Mesodermal cell (in vitro differentiated cells): ENCODE data around the gene B3GNT9.

Experiments
- H3K27ac ChIP-seq: 2 replicates; pipeline ENCODE4 v1.7.0; 2013; ENCODE audit warnings: mild to moderate bottlenecking, low read depth, low read length, moderate library complexity; ENCODE audit not compliant: severe bottlenecking
- H3K36me3 ChIP-seq: 2 replicates; pipeline ENCODE4 v1.7.1; 2013; ENCODE audit warnings: mild to moderate bottlenecking, low read length, moderate library complexity; ENCODE audit not compliant: control insufficient read depth, insufficient read depth
- H3K4me1 ChIP-seq: one replicate; pipeline ENCODE4 v1.7.1; 2013; ENCODE audit warnings: mild to moderate bottlenecking, low read length; ENCODE audit not compliant: insufficient read depth, control insufficient read depth, poor library complexity, severe bottlenecking
- H3K4me3 ChIP-seq: 2 replicates; pipeline ENCODE4 v1.7.0; 2013; ENCODE audit warnings: low read length, control low read depth, mild to moderate bottlenecking; ENCODE audit not compliant: insufficient read depth, poor library complexity, severe bottlenecking; ENCODE audit errors: extremely low read depth
- H3K9me3 ChIP-seq: 2 replicates; pipeline ENCODE4 v1.7.1; 2013; ENCODE audit warnings: mild to moderate bottlenecking, low read length, moderate library complexity; ENCODE audit not compliant: control insufficient read depth
- WGBS, 2 experiments: methylation state at CpG; one replicate each; pipeline ENCODE4 v1.1.5; 2013; ENCODE audit warnings: missing lambda C conversion rate in 2 of 2; ENCODE audit not compliant: insufficient coverage in 2 of 2; 5-methylcytosine and 5-hydroxymethylcytosine counted together

The B3GNT9 gene

DNA sequence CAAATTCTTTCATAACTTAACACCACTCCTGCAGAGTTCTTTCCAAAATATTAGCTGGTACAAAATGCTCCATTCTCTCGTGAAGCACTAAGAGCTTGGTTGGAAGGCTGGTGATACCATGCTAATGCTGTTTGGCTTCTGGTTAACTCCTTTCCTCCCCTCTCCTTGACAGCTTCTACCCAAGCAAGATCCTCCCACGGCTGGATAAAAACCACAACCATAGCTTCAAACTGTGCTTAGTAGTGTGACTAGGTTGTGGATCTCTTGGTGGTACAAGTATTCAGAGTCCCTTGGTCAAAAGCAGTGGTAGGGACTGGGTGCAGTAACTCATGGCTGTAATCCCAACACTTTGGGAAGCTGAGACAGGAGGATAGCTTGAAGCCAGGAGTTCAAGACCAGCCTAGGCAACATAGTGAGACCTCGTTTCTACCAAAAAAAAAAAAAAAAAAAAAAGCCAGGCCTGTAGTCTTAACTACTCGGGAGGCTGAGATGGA, 38.8 kb downstream of the B3GNT9 start:
- Histone ChIP-seq H3K4me1 (peaks cover 19% of the 10 kb centered on the region), H3K4me3 (no peak overlapping the region), H3K27ac (no peak overlapping the region), H3K9me3 (no peaks in the 10 kb centered on the region), H3K36me3 (peaks cover 26% of the 10 kb centered on the region)
- WGBS, 2 experiments: 83 to 100% methylated on average over 1 to 2 of the region's 4 CpGs

DNA sequence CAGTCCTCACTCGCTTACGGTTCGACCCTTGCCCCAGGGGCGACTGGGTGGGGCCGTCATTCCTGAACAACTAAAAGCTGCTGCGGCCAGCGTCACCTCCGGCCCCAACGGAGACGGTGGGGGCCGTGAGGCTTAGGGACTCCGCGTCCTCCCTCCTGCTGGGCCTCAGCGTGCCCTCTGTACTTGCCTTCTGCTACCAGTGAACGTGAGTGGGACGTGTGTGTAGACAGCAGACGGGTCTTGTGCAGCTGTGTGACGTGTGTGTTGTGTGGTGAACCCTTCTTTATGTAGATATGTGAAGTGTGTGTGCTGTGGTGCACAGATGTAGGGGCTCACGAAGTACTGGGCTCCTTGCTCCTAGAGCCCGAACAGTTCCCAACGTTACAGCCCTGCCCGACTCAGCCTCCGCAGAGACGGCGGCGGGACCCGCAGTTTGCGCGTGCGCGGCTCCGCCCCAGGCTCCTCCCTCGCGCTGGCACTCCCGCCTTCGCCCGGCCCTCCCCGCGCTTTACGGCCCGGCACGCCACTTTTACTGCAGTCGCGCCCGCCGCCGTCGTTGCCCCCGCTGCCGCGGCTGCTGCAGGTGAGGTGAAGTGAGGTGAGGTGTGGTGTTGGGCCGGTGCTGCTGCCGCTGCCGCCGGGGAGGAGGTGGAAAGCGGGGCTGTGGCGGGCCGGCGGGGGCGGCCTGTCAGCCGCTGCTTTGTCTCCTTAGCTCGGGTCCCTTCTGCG, 41.2 kb downstream of the B3GNT9 start, which contains the start of gene PHAF1:
Gene PHAF1, plus strand, starts transcription at position 535 of the 729 bp plus-strand sequence. CDS start 235 bp downstream, outside the sequence.
- Histone ChIP-seq H3K4me1 (peaks cover 10% of the 10 kb centered on the region), H3K36me3 (peaks cover 19% of the 10 kb centered on the region), H3K4me3 (peak within 1 kb of the TSS; percentile 76), H3K27ac (peak within 1 kb of the TSS; percentile 82), H3K9me3 (no peaks in the 10 kb centered on the region)
- WGBS, 2 experiments: 4 to 6% methylated on average over 29 to 34 of the region's 63 CpGs

DNA sequence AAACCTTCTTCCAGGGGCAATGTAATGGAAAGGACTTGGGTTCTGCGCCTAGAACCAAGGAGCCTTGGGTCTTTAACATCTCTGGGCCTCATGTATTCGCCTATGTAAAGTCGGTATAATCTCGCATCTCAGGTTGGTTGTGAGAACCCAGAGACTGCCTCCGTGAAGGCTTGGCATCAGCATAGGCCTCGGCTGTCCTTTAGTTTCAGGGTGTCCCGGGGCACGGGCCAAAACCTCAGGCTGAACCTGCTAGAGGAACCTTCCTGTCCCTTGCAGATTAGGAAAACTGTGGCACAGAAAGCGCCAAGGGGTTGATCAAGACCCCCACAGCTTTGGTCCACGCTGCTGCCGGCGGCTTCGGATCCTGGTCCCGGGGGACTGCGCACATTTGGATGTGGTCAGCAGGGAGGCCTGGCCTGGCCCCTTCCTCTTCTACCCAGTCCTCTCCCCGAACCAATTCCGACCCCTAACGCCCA, 41.8 kb downstream of the B3GNT9 start:
- H3K4me3 ChIP-seq: peak overlapping the region; percentile 76
- H3K4me1 ChIP-seq: peaks cover 9% of the 10 kb centered on the region
- no peaks in the 10 kb centered on the region for H3K9me3 ChIP-seq
- peak overlapping the region; percentile 82 for H3K27ac ChIP-seq
- H3K36me3 ChIP-seq: peaks cover 18% of the 10 kb centered on the region
- 86 to 88% methylated on average over 15 to 18 of the region's 18 CpGs for WGBS, 2 experiments

DNA sequence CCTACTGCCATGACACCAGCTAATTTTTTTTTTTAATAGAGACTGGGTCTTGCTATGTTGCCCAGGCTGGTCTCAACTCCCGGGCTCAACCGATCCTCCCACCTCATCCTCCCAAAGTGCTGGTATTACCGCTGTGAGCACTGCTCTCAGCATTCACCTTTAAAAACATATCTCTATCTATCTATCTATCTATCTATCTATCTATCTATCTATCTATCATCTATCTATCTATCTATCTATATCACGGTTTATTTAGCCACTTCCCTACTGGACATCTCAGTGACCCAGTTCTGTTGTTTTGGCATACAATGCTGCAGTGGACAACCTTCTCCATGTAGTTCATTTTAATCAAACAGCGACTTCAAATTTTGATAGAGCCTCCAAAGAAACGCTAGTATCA, 42.3 kb downstream of the B3GNT9 start:
- Histone ChIP-seq H3K27ac (no peak overlapping the region), H3K36me3 (peaks cover 17% of the 10 kb centered on the region), H3K9me3 (no peaks in the 10 kb centered on the region), H3K4me3 (no peak overlapping the region), H3K4me1 (peaks cover 7% of the 10 kb centered on the region)
- WGBS, 2 experiments: 96 to 97% methylated on average over 4 to 6 of the region's 6 CpGs

DNA sequence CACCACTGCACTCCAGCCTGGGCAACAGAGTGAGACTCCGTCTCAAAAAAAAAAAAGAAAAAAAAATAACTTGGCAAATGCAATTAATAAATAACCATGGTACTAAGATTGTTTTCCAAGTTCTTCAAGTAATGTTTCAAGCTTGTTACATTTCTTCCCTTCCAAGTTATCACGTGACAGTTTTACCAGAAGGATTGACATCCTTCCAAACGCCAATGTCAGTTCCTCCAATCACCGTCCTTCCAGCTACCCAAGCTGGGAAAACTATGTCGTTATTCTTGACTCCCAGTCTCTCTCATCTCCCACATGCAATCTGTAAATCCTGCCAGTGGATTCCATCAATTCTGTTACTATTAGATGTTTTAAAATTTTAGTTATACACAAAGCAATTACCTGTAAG, 44.9 kb downstream of the B3GNT9 start:
- WGBS, 2 experiments: 65 to 97% methylated on average over 2 to 3 of the region's 5 CpGs
- H3K27ac ChIP-seq: no peak overlapping the region
- H3K9me3 ChIP-seq: no peaks in the 10 kb centered on the region
- no peak overlapping the region for H3K4me3 ChIP-seq
- peaks cover 7% of the 10 kb centered on the region for H3K4me1 ChIP-seq
- peaks cover 27% of the 10 kb centered on the region for H3K36me3 ChIP-seq

DNA sequence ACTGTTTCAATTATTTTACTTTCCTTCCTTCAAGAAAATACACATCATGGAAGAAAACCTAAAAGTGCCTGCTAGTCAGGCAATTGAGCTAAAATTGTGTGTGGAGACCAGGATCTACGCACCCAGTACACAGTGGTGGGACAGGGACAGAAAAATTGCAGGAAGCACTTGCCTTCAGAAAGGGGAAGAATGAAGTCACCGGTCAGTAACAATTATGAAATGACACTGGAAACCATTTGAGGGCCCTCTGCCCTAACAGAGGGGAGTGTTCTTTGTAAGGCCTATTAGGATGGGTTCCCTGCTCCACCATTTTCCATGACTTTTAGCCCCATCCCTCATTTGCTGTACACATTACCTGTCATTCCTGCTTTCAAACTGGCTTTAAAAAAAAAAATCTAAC, 45.6 kb downstream of the B3GNT9 start:
- Histone ChIP-seq H3K4me1 (peaks cover 7% of the 10 kb centered on the region), H3K4me3 (no peak overlapping the region), H3K9me3 (no peaks in the 10 kb centered on the region), H3K27ac (no peak overlapping the region), H3K36me3 (peaks cover 31% of the 10 kb centered on the region)
- 96 to 100% methylated on average over 1 to 2 of the region's 2 CpGs for WGBS, 2 experiments

DNA sequence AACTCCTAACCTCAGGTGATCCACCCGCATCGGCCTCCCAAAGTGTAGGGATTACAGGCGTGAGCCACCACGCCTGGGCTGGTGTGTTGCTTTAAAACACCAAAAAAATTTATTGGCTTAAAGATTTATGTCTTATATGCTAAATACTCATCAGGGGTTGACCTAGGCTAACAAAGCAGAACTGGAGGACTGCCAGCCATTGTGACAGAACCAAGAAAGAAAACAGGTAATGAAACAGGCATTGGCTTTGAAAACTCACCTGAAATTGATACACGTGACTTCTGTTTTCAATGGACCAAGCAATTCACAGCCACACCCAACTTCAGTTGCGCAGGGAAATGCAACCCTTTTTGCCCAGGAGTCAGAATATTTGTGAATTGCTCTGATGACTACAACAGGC, 46.0 kb downstream of the B3GNT9 start:
- H3K9me3 ChIP-seq: no peaks in the 10 kb centered on the region
- no peak overlapping the region for H3K27ac ChIP-seq
- H3K4me3 ChIP-seq: no peak overlapping the region
- H3K4me1 ChIP-seq: peaks cover 7% of the 10 kb centered on the region
- H3K36me3 ChIP-seq: peaks cover 33% of the 10 kb centered on the region
- whole genome bisulfite sequencing, 2 experiments: 97 to 100% methylated on average over 3 of the region's 6 CpGs

DNA sequence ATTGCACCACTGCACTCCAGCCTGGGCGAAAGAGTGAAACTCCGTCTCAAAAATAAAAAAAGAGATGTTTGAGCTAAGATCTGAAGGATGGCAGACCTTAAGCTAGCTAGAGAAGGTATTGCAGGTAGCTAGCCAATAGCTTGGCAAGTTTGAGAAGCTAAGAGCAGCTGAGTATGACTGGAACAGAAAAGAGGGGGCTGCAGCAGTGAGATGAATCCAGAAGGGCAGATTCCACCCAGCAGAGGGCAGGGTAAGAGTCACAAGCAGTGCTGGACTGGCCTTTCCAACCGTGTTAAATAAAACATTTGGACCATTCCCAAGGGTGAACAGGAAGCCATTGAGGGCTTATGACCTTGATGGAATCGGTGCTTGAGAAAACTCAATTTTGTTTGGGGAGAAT, 46.7 kb downstream of the B3GNT9 start:
- WGBS, 2 experiments: 89 to 92% methylated on average over 3 to 4 of the region's 4 CpGs
- H3K27ac ChIP-seq: no peak overlapping the region

DNA sequence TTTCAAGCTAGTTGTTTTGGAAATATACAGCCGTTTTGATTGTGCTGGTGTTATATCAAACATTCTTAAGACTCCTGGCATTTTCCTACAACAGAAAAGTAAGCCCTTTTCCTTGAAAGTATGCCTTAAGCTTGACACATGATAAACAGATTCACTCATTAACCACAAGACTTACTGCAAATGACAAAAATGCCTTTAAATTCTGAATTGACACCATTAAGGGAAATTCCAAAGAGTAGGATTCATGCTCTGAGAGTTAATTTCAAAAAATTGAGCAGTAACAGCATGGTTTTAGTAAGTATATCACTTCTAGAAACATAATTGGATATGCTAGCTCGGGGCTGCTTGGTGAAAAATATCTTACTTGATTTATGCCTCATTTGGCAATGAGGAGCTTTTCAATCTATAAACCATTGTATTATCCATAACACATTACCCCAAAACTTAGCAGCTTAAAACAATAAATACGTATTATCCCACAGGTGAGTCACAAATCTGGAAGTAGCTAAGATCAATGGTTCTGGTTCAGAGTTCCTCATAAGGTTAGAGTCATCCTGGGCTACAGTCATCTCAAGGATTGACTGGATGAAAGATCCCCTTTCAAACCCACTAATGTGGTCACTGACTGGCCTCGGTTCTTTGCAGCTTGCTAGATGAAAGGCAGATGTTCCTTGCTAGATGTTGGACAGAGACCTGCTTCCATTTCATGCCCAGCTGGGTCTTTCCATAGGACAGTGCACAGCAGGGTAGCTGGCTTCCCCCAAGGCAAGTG, 49.3 kb downstream of the B3GNT9 start:
- H3K4me1 ChIP-seq: no peaks in the 10 kb centered on the region
- WGBS, 2 experiments: 83 to 92% methylated on average over 1 to 2 of the region's 4 CpGs
- H3K9me3 ChIP-seq: no peaks in the 10 kb centered on the region
- H3K27ac ChIP-seq: no peak overlapping the region
- peaks cover 59% of the 10 kb centered on the region for H3K36me3 ChIP-seq
- no peak overlapping the region for H3K4me3 ChIP-seq

More for the DNA sequence above, 46.7 kb downstream of the B3GNT9 start:
- H3K4me1 ChIP-seq: peaks cover 2% of the 10 kb centered on the region
- peaks cover 39% of the 10 kb centered on the region for H3K36me3 ChIP-seq
- H3K9me3 ChIP-seq: no peaks in the 10 kb centered on the region
- no peak overlapping the region for H3K4me3 ChIP-seq

DNA sequence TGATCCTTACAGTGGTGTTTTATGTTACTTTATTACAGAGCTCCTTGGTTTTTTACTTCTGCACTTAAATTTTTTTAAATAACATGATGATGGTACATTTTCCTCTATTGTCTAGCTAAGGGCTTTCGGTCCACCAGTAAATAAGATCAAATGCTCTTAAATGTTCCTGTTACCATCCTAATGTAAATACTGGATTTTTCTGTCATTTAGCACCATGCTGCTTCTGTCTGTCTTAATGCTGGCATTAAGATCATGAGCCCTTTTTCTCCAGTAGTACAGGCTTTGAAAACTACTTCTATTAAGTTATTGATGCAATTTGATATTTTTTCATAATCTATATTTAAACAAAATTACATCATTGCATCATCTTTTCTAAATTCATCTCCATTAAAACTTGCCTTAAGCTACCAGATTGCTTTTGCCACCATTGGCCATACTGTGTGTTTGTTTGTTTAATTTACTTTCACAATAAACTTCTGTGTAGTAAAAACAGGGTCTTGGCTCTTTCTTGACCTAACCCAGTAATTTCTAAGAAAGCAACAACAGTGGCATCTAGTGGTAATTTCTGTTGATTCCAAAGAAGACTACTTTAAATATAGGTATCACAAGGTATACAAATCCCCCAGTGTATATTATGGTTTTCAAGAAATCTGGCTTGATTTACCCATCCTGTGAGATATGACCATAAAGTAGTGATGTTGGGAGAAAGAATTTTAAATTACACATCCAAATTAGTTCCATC, 50.1 kb downstream of the B3GNT9 start:
- no peaks in the 10 kb centered on the region for H3K9me3 ChIP-seq
- no peaks in the 10 kb centered on the region for H3K4me1 ChIP-seq
- no CpG with 5 or more reads among the region's 1 CpG for WGBS, 2 experiments
- no peak overlapping the region for H3K4me3 ChIP-seq
- H3K36me3 ChIP-seq: peaks cover 66% of the 10 kb centered on the region
- no peak overlapping the region for H3K27ac ChIP-seq
